Osteoblast (primary cell): ENCODE results near the gene SPATA6L. TPM values are rescaled to one million over a fixed set of nuclear protein-coding genes. Genes with fewer than 3 reads are reported as not detected.

Experiments
- DNase-seq: peaks from one replicate; pipeline ENCODE4 v3.0.0; 2011; ENCODE audit warnings: low spot score, mixed read lengths; ENCODE audit not compliant: insufficient read length; ENCODE audit errors: missing footprints
- H2AFZ ChIP-seq: 2 replicates; pipeline ENCODE4 v1.6.0; 2011; ENCODE audit warnings: mild to moderate bottlenecking, low read length
- H3K27ac ChIP-seq: 2 replicates; pipeline ENCODE4 v1.5.1; 2011; ENCODE audit warnings: mild to moderate bottlenecking, low read depth, low read length, moderate library complexity
- H3K27me3 ChIP-seq: 2 replicates; pipeline ENCODE4 v1.6.0; 2012; ENCODE audit warnings: mild to moderate bottlenecking, control low read depth, inconsistent platforms, low read length, moderate library complexity; ENCODE audit not compliant: insufficient read depth
- H3K36me3 ChIP-seq: 2 replicates; pipeline ENCODE4 v1.5.1; 2011; ENCODE audit warnings: mild to moderate bottlenecking, low read length, control low read depth, moderate library complexity; ENCODE audit not compliant: insufficient read depth
- H3K4me1 ChIP-seq: 2 replicates; pipeline ENCODE4 v1.5.1; 2011; ENCODE audit warnings: mild to moderate bottlenecking, low read length, control low read depth, moderate library complexity; ENCODE audit not compliant: insufficient read depth
- H3K4me2 ChIP-seq: 2 replicates; pipeline ENCODE4 v1.6.0; 2011; ENCODE audit warnings: mild to moderate bottlenecking, low read length; ENCODE audit not compliant: insufficient read depth
- H3K4me3 ChIP-seq: fragments of 200-600 bp; sonication (generic); 3 replicates; pipeline ENCODE4 v1.5.1; 2012; ENCODE audit warnings: mild to moderate bottlenecking, low read length, inconsistent platforms; ENCODE audit not compliant: insufficient read depth
- H3K79me2 ChIP-seq: 2 replicates; pipeline ENCODE4 v1.6.0; 2012; ENCODE audit warnings: mild to moderate bottlenecking, low read length, control low read depth, inconsistent platforms; ENCODE audit not compliant: insufficient read depth
- H3K9me3 ChIP-seq: 2 replicates; pipeline ENCODE4 v1.5.1; 2011; ENCODE audit warnings: low read depth, low read length, control low read depth
- H4K20me1 ChIP-seq: 2 replicates; pipeline ENCODE4 v1.6.0; 2012; ENCODE audit warnings: mild to moderate bottlenecking, low read length, control low read depth; ENCODE audit not compliant: insufficient read depth
- total RNA-seq: library from RNA; depleted of rRNA; stranded (reverse); fragments of >200 nt; gene quantifications from 2 replicates; pipeline ENCODE4 v1.2.3, GENCODE V29; 2012
- TF ChIP-seq, protein P1 (sequence below): IDR thresholded peaks from 2 replicates; pipeline ENCODE4 v1.5.1; 2011; ENCODE audit warnings: mild to moderate bottlenecking, low read depth, low read length, moderate library complexity; ENCODE audit errors: extremely low read depth

The SPATA6L gene
- total RNA-seq, 1 donor = 0.72 TPM

DNA sequence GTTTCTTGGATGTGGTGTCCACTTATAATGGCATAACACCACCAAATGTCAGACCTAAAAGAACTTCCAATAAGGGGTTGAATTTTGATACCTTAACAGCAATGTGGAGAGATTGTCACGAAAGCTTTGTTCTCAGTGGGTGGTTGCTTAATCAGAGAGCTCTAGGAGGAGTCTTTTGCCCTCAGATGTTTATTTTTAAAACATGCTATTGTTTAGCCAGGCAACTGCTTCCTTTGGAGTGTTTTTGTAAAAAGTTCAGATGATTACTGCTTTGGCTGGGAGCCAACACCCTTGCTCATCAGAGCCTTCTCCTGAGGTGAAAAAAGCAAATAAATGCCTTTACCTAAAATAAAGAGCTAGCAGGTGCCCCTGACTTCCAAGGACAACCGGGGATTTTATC lies 111.0 kb downstream of the SPATA6L start:
- Histone ChIP-seq H3K36me3 (no peaks in the 10 kb centered on the region), H3K4me2 (no peak overlapping the region), H3K27ac (no peak overlapping the region), H3K27me3 (no peaks in the 10 kb centered on the region), H4K20me1 (peaks cover 3% of the 10 kb centered on the region), H3K4me1 (peaks cover 14% of the 10 kb centered on the region), H3K79me2 (no peaks in the 10 kb centered on the region), H2AFZ (no peak overlapping the region), H3K4me3 (no peak overlapping the region), H3K9me3 (no peaks in the 10 kb centered on the region)
- TF ChIP-seq, protein P1, sequence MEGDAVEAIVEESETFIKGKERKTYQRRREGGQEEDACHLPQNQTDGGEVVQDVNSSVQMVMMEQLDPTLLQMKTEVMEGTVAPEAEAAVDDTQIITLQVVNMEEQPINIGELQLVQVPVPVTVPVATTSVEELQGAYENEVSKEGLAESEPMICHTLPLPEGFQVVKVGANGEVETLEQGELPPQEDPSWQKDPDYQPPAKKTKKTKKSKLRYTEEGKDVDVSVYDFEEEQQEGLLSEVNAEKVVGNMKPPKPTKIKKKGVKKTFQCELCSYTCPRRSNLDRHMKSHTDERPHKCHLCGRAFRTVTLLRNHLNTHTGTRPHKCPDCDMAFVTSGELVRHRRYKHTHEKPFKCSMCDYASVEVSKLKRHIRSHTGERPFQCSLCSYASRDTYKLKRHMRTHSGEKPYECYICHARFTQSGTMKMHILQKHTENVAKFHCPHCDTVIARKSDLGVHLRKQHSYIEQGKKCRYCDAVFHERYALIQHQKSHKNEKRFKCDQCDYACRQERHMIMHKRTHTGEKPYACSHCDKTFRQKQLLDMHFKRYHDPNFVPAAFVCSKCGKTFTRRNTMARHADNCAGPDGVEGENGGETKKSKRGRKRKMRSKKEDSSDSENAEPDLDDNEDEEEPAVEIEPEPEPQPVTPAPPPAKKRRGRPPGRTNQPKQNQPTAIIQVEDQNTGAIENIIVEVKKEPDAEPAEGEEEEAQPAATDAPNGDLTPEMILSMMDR = no peak
- no peak for DNase-seq

DNA sequence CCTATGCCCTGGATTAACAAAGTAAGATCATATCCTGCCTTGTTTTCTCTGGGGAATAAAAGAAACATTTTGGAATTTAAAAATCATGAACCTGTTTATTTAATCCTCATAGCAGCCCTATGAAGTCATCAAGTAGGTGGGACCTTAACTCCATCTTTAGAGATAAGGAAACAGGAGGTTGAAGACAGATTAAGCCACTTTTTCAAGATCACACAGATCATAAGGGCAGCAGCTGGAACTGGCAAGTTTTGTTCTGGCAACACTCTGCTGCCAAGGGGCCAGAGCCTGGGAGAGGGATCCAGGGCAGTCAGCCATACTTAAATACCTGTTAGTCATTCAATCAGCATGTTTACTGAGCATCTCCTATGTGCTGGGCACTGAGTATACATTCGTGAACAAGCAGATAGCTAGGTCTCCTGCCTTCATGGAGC lies 112.3 kb downstream of the SPATA6L start:
- H3K4me3 ChIP-seq = no peak overlapping the region
- H3K4me2 ChIP-seq = no peak overlapping the region
- no peak for DNase-seq
- peaks cover 3% of the 10 kb centered on the region for H4K20me1 ChIP-seq
- TF ChIP-seq, protein P1 = no peak
- no peak overlapping the region for H2AFZ ChIP-seq
- H3K79me2 ChIP-seq = no peaks in the 10 kb centered on the region
- H3K27me3 ChIP-seq = no peaks in the 10 kb centered on the region
- H3K4me1 ChIP-seq = peaks cover 23% of the 10 kb centered on the region
- H3K9me3 ChIP-seq = no peaks in the 10 kb centered on the region
- H3K36me3 ChIP-seq = no peaks in the 10 kb centered on the region
- peak overlapping the region; percentile 2 for H3K27ac ChIP-seq

DNA sequence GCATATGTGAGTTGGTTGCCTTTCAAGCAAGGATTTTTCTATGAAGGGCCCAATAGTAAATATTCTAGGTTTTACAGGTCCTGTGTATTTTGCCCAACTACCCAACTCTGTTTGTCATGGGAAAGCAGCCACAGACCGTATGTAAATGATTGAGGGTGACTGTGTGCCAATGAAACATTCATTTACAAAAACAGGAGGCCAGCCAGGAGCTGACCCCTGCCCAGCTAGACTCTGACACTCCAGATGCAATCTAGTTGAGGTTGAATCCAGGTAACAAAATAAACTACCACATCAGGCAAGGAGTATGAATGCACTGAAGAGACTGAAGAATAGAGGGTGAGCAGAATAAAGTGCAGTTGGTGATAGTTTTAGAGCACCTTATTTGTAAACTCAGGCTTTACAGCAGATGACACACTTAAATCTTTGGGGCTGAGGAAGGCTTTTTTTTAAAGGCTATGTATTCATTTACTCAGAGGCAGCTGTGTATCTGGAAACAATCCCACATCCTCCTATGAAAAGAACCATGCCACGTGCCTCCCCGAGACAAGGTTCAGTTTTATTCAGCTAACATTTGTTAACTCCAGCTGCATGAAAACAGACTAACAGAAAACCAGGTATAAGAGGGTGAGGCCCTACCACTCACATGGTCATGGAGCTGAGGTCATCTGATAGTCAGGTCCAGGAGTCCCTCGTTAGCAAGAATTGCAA lies 115.3 kb downstream of the SPATA6L start:
- Histone ChIP-seq H3K4me3 (no peak overlapping the region), H3K4me2 (no peak overlapping the region), H3K27me3 (no peaks in the 10 kb centered on the region), H3K36me3 (no peaks in the 10 kb centered on the region), H2AFZ (no peak overlapping the region), H3K4me1 (peaks cover 27% of the 10 kb centered on the region), H4K20me1 (peaks cover 3% of the 10 kb centered on the region), H3K79me2 (no peaks in the 10 kb centered on the region), H3K27ac (no peak overlapping the region), H3K9me3 (no peaks in the 10 kb centered on the region)
- TF ChIP-seq, protein P1 = no peak
- no peak for DNase-seq

DNA sequence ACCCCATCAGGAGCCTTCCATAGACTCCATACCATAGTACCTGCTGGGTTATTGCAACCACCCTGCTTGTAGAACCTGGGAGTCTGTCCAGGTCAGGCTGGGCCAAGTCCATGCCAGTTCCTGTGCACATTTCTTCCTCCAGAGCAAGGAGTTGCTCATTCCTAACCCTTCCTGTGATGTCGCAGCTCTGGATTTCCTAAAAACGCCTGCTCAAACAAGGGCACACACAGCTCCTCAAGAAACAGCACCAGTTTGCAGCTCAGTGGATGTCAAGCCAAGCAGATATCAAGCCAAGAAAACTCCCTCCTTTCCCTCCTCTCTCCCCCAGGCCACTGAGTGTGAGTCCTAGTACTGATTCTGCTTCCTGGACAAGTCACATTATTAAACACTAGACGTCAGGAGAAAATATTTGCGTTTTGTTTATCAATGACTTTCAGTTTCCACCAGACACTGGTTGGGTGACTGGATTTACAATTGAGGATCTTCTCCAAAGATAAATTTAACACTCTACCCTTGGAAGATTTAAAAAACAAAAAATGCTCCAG lies 116.5 kb downstream of the SPATA6L start:
- TF ChIP-seq, protein P1 = no peak
- no peak overlapping the region for H2AFZ ChIP-seq
- peaks cover 20% of the 10 kb centered on the region for H3K4me1 ChIP-seq
- H3K79me2 ChIP-seq = no peaks in the 10 kb centered on the region
- H3K27me3 ChIP-seq = no peaks in the 10 kb centered on the region
- H4K20me1 ChIP-seq = peaks cover 1% of the 10 kb centered on the region
- no peak overlapping the region for H3K27ac ChIP-seq
- no peak for DNase-seq
- H3K9me3 ChIP-seq = no peaks in the 10 kb centered on the region
- no peak overlapping the region for H3K4me2 ChIP-seq
- H3K36me3 ChIP-seq = no peaks in the 10 kb centered on the region
- no peak overlapping the region for H3K4me3 ChIP-seq
